IPS-18c (cell line): ENCODE data around the gene IL12RB2.
"Not testable (repeated sequence)": the region's sequence is repeated elsewhere in the genome, so short reads cannot be mapped to it uniquely, and the experiment has no call there.

ENCODE experiments used
- H3K4me3 ChIP-seq: 2 replicates; pipeline ENCODE4 v1.7.0; 2013; ENCODE audit warnings: low read depth, mild to moderate bottlenecking, low read length, moderate library complexity; ENCODE audit not compliant: insufficient read depth
- H3K9me3 ChIP-seq: one replicate; pipeline ENCODE4 v1.6.1; 2013; ENCODE audit warnings: mild to moderate bottlenecking, low read length, moderate library complexity; ENCODE audit not compliant: control insufficient read depth, insufficient read depth

Gene IL12RB2

DNA sequence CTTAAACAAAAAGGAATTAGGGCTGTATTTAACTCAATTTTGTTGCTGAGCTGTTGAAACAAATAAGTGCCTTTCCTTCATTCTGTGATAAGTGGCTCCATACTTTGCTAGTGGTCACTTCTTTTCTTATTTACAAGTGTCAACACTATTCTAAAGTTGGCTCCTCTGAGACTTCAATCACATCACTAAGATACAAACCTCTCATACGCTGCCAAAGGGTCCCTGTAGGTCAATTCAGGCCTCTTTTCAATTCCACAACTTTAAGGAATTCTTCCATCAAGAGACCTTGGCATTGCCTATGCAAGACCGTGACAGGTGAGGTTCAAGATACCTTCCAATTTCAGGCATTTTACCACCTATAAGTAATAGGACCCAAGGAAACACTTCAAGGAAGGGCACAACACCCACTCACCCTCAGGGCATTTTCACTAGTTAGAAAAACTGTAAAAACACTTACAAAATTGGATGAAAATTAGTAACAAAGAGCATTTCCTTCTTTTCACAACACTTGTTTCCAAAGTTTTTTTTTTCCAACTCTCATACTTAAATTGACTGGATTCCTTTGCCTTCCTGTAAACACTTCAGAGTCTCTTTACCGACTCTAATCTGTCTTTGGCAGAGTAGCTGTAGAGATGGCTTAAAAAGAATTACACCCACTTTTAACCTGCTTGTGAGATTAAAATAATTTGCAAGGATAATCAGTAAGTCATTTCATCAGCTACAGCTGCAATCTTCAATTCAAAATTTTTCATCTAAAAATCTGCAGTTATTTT, 98.0 kb downstream of the IL12RB2 start:
- Histone ChIP-seq H3K4me3 (no peak overlapping the region), H3K9me3 (no peaks in the 10 kb centered on the region)

DNA sequence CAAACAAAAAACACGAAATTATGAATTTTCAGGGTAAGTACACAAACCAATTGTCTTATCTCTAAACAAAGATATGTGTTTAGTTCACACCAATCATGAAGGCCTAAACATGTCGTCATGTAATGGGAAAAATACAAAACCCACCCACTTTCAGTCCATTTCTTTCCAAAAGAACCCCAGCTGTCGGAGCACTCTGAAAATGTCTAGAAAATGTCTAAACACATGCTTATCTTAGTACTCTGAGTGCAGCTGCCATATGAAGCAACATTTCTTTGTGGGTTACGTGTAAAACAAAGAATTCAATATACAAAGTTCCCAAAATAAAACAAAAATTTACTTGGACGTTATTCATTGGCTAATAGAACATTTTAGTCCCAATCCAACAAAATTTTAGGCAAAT, 99.8 kb downstream of the IL12RB2 start:
- Histone ChIP-seq H3K9me3 (no peaks in the 10 kb centered on the region), H3K4me3 (no peak overlapping the region)

DNA sequence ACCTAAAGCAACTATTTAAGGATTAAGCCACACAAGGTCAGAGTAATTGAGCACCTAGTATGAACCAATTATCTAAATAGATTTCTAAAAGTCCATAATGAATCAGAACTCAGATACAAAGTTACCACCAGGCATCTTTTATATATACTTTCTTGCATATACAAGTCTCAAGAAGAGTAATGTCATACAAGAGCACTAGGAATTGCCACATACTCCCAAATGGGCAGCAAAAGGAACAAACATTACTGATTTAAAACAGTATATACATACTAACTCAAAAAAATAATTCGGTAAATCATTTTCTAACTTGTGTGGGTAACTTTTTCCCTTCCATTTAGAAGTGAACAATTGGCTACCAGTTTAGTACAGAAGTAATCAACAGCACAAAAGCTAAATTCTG, 100.5 kb downstream of the IL12RB2 start:
- Histone ChIP-seq H3K4me3 (no peak overlapping the region), H3K9me3 (no peaks in the 10 kb centered on the region)

DNA sequence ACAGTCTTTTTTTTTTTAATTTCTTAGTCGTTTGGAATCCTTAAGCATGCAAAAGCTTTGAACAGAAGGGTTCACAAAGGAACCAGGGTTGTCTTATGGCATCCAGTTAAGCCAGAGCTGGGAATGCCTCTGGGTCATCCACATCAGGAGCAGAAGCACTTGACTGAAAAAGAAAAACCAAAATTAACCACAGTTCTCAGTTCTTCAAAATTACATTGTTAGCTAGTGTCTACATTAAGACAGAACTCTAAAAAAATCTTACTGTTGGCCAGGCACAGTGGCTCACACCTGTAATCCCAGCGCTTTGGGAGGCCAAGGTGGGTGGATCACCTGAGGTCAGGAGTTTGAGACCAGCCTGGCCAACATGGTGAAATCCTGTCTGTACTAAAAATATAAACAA, 105.4 kb downstream of the IL12RB2 start:
- H3K4me3 ChIP-seq, result not testable (repeated sequence)

DNA sequence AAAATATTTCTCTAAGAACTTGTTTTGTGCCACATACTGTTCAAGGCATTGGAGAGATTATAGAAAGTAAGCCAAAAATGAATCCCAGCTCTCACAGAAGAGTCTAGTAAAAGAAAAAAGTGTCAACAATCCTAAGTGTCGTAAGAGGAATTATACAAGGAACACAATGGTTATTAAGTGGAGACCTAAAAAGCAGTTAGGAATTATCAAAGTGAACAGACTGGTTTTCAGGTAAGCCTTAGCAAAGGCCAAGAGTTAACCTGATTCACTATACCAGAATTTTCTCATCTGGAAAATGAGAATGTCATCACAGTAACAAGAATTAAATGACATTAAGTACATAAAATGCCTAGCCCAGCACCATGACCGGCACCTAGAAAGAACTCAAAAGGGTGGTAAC, 106.9 kb downstream of the IL12RB2 start:
- Histone ChIP-seq H3K4me3 (no peak overlapping the region), H3K9me3 (peaks cover 2% of the 10 kb centered on the region)

More for the DNA sequence above, 105.4 kb downstream of the IL12RB2 start:
- not testable (repeated sequence) for H3K9me3 ChIP-seq

DNA sequence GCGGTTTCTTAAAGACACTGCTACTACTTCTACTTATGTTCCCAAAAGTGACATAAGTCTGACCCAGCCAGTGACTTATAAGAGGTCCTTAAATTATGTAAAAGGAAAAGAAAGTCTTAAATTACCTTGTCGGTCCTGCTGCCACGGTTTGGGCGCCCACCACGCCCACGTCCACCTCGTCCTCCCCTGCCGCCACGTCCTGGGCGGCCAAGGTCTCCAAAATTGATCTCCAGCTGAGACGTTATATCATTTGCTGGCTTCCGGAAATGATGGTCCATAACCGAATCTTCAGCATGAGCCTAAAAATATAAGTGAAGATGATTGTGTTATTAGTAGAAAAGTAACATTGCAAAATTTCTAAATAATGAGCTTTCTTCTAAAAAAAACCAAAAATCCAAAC, 107.4 kb downstream of the IL12RB2 start:
- H3K4me3 ChIP-seq, result no peak overlapping the region
- peaks cover 2% of the 10 kb centered on the region for H3K9me3 ChIP-seq

DNA sequence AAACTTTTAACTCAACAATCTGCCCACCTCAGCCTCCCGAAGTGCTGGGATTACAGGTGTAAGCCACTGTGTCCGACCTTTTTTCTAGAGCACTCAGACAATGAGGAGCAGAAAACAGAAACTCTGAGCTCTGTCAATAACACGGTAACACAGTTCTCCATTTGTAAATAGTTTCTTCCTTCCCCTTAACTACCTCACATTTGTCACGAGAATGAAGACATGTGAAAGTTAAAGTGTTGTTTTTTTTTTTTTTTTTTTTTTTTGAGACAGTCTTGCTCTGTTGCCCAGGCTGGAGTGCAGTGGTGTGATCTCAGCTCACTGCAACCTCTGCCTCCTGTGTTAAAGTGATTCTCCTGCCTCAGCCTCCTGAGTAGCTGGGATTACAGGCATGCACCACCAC, 110.1 kb downstream of the IL12RB2 start:
- not testable (repeated sequence) for H3K9me3 ChIP-seq, H3K4me3 ChIP-seq

DNA sequence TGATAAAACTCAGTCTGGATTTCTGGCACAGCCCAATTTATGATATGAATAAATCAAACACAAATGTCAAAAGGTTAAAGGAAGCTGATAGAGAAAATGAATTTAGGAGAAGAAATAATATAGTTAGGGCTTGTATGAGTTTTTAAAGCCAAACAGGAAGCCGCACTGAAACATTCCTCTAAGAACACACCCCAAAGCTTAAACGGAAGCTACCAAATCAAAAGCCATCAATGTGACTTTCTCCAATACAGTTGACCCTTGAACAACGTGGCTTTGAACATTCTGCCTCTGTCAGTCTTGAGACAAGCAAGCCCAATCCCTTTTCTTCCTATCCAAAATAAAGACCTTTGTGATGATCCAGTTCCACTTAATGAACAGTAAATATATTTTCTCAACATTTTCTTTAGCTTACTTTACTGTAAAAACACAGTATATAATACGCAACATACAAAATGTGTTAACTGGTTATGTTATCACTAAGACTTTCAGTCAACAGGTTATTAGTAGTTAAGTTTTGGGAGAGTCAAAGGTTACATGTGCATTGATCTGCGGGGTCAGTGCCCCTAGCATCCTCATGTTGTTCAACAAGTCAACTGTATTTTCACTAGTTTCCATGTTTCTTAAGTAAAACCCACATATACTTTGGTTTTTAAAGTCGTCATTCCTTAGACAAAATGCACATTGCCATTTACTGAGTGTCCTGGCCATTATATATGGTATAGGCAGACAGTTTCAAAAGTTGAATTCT, 111.3 kb downstream of the IL12RB2 start:
- H3K9me3 ChIP-seq, result peaks cover 2% of the 10 kb centered on the region
- no peak overlapping the region for H3K4me3 ChIP-seq

DNA sequence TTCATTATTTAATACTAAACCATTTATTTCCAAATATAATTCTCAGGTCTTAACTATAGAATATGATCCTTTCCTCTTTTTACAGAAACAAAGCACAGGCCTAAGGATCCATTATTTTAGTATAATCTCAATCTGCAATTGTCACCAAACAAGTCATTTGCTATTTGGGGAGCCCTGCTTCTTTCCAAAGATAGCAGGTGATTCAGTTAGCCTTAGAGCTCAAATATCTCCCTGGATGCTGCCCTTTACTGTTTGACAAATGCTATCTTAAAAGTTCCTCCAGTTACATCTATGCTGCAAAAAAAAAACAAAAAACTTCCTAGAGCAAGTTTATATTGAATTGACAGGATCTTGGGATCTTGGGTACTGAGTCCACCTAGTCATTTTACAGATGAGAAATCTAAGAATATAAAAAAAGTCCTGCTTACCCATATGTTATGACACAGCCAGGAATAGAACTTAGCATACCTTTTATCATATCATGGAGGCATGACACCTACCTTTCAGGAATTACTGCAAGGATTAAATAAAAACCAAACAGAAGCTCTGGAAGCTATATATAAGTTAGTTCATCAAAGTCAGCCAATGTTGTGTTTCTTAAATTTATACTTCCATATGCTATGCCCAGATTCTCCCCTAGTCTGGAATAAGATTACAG, 113.3 kb downstream of the IL12RB2 start:
- no peak overlapping the region for H3K4me3 ChIP-seq
- H3K9me3 ChIP-seq, result peaks cover 2% of the 10 kb centered on the region

DNA sequence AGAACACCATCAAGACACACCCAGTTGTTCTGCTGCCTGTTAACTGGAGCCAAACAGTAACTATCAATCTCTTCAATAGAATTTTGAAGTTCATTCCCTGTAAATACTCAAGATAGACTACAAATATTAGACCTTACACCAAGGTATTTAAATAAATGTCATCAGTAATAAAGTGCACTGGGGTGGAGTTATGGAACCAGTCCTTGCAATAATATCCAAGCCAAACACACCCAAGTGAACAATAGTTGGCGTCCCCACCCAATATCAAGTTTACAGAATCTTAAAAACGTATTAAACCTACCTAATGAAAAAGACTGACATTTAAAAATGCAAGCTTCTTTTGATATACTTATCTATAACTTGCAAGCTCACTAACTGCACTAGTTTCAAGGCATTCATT, 119.8 kb downstream of the IL12RB2 start:
- peak overlapping the region; percentile 36 for H3K4me3 ChIP-seq
- H3K9me3 ChIP-seq, result no peaks in the 10 kb centered on the region

DNA sequence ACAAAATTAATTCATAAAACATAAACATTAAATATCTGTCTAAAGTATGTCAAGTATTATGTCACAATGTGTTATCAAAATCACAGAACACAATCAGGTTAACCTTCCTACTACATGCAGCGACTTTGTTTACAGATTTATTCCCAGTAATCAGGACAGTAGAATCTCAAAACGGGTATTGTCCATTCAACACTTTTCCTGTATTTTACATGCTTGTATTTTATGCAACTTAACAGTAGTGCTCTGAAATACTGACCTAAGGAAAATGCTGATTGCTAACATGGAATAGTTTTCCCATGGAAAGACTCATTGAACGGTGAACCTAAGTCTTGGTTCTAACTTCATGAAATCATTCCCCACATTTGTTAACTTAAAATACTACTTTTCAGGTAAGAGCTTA, 120.3 kb downstream of the IL12RB2 start:
- Histone ChIP-seq H3K4me3 (peak overlapping the region; percentile 87), H3K9me3 (no peaks in the 10 kb centered on the region)

DNA sequence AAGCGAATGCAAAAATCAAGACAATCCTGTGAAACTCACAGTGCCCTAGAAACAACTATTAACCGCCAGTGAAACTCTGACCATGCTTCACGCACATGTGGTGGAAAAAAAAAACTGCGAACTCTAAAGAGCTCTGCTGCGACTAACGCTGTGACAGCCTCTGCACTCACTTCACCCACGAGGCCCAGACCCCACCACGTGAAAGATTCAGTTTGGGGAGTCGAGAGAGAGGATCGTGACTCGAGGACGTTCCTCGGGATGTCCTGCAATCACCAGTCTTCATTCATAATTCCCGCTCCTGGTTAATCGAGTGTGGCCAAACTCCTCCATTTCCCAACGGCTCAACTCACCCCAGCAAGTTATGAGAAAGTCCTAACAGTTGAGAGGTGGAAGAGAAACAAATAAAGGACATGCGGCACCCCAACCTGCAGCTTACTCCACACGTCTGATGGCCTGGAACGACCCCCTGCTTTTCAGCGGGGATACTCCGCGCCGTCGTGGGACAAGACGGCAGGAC, 121.4 kb downstream of the IL12RB2 start:
- H3K4me3 ChIP-seq, result peak overlapping the region; percentile 87
- H3K9me3 ChIP-seq, result no peaks in the 10 kb centered on the region

DNA sequence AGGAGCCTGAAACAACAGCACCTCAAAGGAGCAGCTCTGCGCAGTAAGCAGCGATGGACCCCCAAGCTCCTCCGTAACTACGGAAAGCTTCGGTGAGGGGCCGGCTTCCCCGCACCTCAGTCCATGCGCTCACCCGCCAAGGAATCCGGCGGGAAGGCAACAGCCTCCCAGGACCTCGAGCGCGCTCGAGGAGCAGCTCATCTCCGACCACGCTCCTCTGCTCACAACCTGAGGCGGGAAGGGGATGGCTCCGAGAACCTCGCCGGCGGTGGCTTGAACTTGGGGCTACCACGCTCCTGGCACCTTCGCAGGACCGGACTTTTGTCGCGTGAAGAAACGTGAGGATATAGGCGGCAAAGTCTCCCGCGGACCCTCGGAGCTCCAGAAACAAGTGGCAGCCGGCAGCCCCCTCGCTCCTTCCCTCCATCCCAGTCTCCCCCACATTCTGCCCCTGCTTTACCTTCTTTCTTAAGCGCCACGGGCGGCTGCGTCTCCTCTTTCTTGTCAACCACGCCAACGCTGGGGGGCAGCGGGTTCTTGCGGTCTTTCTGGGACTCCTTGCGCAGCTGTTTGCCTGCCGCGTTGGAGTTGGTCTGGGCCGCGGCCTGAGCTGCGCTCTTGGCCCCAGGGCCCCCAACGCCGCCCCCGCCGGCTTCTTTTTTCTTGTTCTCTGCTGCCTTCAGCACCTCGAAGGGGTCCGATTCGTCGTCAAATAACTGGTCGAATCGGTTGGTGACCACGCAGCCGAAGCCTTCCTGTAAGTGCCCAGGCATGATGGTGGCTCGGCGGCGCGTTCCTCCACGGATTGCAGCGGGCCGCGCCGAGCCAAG, 122.1 kb downstream of the IL12RB2 start:
- Histone ChIP-seq H3K9me3 (no peaks in the 10 kb centered on the region), H3K4me3 (peak overlapping the region; percentile 87)

DNA sequence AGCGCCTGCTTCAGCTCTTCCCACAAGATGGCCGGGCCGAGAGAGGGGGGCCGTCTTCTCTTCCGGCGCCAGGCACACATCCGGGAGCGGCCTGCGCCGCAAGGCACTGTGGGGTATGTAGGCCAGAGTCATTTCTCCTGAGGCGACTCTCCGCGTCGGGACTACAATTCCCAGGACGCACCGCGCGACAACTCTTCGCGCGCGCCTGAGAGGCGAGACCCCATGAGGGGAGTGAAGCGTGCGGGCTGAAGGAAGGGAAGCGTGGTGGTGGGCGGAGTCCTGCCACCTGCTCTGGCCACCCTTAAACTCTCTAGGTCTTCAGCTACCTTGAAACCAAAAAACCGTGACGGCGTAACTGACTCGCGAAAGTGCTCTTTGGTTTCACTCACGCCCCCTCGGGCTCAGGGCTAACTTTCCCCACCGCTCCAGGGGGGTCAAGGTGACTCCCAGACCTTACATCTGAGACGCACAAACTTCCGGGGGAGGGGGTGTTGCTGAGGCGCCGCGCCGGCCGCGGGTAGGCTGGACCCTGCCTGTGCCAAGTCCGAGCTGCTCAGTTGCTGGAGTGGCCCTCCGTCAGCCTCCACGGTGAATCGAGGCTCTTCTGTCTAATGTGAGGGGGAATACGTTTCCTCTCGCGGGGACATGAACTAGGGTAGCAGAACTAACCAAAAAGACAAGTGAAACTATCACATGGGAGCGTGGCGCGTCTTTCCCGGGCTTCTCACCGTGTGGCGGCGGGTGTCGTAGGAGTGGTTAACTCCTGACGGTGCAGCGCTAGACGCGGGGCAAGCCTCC, 122.9 kb downstream of the IL12RB2 start, which contains the start of gene SERBP1:
TSS of gene SERBP1 (minus strand) at position 45 of the 798 bp plus-strand sequence. CDS start 102 bp downstream, outside the sequence.
- peak within 1 kb of the TSS; percentile 87 for H3K4me3 ChIP-seq

DNA sequence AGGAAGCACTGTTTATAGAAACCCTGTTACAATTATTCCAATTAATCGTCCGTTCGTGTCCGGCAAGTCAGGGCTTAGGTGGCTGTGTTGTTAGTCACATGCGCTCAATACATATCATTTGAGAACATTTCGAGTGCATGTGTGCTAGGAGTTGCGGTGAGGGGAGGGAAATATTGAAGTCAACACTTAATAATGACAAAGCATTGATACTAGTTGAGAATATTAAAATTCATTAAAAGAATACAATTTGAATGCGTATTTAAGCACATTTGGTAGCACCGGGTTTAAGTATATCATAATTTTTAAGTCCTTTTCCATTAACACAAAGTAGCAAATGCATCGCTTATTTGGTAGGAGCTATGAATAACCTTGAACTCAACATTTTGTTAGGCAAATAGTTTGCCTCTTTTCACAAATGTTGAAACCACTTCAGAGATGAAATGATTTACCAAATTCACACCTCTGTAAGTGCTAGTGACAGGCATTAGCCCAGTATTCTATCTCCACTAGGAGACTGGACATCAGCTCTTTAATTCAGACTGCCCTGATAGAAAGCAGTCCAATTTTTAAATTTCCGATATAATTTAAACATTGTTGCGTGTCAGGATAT, 123.6 kb downstream of the IL12RB2 start:
- Histone ChIP-seq H3K4me3 (peak overlapping the region; percentile 87), H3K9me3 (no peaks in the 10 kb centered on the region)

More for the DNA sequence above, 122.9 kb downstream of the IL12RB2 start, which contains the start of gene SERBP1:
- no peaks in the 10 kb centered on the region for H3K9me3 ChIP-seq
